Suprapubic skin (tissue), 4 donors: ENCODE results near the gene TJP3.

Experiments used
- EP300 ChIP-seq: sonication (generic); formaldehyde crosslinking; IDR thresholded peaks from one replicate; pipeline ENCODE4 v1.6.1; 2017; ENCODE audit warnings: antibody characterized with exemption
- POLR2A ChIP-seq, 2 donors: fragments of 450-650 bp; IDR thresholded peaks; one replicate each; pipeline ENCODE4 v1.6.1; 2017; ENCODE audit warnings: antibody characterized with exemption in 2 of 2, mild to moderate bottlenecking in 2 of 2, moderate library complexity in 2 of 2
- POLR2AphosphoS5 ChIP-seq, 3 donors: sonication (generic); formaldehyde crosslinking; IDR thresholded peaks; one replicate each; pipeline ENCODE4 v1.6.1; 2017; ENCODE audit warnings: antibody characterized with exemption in 3 of 3
- TF ChIP-seq, protein P1 (sequence below), 2 donors: fragments of 200-600 bp in 1 of 2; fragments of 450-650 bp in 1 of 2; sonication (generic) in 1 of 2; IDR thresholded peaks; one replicate each; pipeline ENCODE4 v1.5.1; 2016 to 2019; ENCODE audit warnings: antibody characterized with exemption in 2 of 2, mild to moderate bottlenecking in 1 of 2, moderate library complexity in 1 of 2

DNA sequence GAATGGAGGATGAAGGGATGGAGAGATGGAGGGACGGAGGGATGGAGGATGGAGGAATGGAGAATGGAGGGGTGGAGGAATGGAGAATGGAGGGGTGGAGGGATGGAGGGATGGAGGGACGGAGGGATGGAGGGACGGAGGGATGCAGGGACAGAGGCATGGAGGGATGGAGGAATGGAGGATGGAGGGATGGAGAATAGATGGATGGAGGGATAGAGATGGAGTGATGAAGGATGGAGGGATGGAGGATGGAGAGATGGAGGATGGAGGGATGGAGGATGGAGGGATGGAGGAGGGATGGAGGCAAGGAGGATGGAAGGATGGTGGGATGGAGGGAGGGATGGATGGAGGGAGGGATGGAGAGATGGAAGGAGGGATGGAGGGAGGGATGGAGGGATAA, 30.0 kb upstream of the TJP3 start:
- TF ChIP-seq, protein P1, sequence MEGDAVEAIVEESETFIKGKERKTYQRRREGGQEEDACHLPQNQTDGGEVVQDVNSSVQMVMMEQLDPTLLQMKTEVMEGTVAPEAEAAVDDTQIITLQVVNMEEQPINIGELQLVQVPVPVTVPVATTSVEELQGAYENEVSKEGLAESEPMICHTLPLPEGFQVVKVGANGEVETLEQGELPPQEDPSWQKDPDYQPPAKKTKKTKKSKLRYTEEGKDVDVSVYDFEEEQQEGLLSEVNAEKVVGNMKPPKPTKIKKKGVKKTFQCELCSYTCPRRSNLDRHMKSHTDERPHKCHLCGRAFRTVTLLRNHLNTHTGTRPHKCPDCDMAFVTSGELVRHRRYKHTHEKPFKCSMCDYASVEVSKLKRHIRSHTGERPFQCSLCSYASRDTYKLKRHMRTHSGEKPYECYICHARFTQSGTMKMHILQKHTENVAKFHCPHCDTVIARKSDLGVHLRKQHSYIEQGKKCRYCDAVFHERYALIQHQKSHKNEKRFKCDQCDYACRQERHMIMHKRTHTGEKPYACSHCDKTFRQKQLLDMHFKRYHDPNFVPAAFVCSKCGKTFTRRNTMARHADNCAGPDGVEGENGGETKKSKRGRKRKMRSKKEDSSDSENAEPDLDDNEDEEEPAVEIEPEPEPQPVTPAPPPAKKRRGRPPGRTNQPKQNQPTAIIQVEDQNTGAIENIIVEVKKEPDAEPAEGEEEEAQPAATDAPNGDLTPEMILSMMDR (IDR thresholded peaks at IDR 0.05): no peak
- TF ChIP-seq POLR2A (IDR thresholded peaks at IDR 0.05) (no peak), POLR2AphosphoS5 (IDR thresholded peaks at IDR 0.05) (no peak), EP300 (no peak)
